H1 (cell line): ENCODE measurements around the gene MTCH2. TPM values are rescaled to one million over a fixed set of nuclear protein-coding genes. Genes with fewer than 3 reads are reported as not detected.

Experiments
- CTBP2 ChIP-seq: IDR thresholded peaks from 2 replicates; pipeline ENCODE4 v1.7.0; 2011; ENCODE audit warnings: borderline replicate concordance, mild to moderate bottlenecking, moderate library complexity, mixed read lengths, low read length; ENCODE audit not compliant: insufficient read depth, insufficient read length
- GTF2F1 ChIP-seq: IDR thresholded peaks from 2 replicates; pipeline ENCODE4 v1.6.1; 2012; ENCODE audit warnings: low read depth, low read length, improper control_type of control experiment, borderline replicate concordance
- PHF8 ChIP-seq: fragments of 200-600 bp; sonication (generic); conservative IDR thresholded peaks from 2 replicates; pipeline ENCODE4 v1.7.1; 2012; ENCODE audit warnings: low read depth, mild to moderate bottlenecking, inconsistent platforms, low read length, moderate library complexity
- polyA plus RNA-seq, 7 experiments: library from polyadenylated mRNA; depleted of rRNA in 3 of 7; stranded (reverse) in 5 of 7; unstranded in 2 of 7; fragments of >200 nt in 5 of 7; fragments of 200-250 nt in 2 of 7; gene quantifications; 1 replicate in 5 of 7; 2 replicates in 1 of 7; 4 replicates in 1 of 7; pipeline versions ENCODE4 v1.2.1 to v1.2.3, GENCODE V29; 2011 to 2013; ENCODE audit warnings: missing spikeins in 2 of 7, mixed read lengths in 2 of 7
- total RNA-seq: library from RNA; stranded (reverse); fragmentation: NEBNext Ultra II Directional; extraction: Animal tissue kit (Norgen Biotek cat#: 25700); gene quantifications from 2 replicates; pipeline ENCODE4 v1.2.1, GENCODE V29; 2021

MTCH2 gene
- total and polyA plus RNA-seq, 2 of the 8 experiments (the other 6 are each of a cell fraction or from before 2014, with no cell fraction given) = 157 to 171 TPM

DNA sequence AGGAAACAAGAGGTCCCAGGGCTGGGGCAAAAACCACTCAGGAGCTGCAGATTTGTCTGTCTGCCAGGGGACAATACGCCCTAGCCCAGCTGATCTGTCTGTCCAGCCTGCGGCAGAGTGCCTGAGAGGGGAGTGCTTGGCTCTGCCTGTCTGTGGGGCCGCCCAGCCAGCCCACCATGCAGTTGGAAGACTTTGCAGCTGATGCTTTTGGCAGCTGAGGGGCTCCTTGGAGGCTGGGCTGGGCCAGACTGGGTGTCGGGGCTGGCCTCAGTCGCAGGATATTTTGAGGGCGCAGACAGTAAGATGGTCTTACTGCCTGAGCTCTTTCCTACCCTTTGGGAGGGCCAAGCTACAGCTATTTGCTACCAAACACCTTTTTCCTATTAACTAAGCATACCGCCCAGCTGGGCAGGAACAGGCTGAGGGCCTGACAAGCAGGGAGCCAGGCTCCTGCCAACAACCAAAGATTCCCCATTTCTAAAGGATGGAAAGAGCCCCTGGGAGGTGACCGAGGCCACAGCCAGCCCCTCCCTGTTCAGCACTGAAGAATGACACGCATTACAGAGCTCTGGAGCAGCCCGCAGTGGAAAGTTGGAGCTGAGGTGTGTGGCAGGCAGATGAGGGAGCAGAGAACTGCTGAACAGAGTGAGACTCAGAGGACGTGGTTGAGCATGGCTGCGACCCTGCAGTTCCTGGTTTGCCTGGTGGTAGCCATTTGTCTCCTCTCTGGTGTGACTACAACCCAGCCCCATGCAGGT is 56.1 kb downstream of the MTCH2 start, which contains the start of gene FAM180B (continued):
- no peak for TF ChIP-seq GTF2F1
- no peak for TF ChIP-seq PHF8
- no peak for TF ChIP-seq CTBP2
